ENCODE results near the gene OPCML.

GRCh38 chr11:132873841-132874240 is 658.5 kb downstream of the OPCML start:
- TF ChIP-seq CTCF (IDR thresholded peaks at IDR 0.05; ENCODE audit: low read length) (no peak), EZH2 (optimal IDR thresholded peaks at IDR 0.05; ENCODE audit: low read depth, low read length) (no peak)
